Measurements from ENCODE around the gene SHC3. TPM values are rescaled to one million over a fixed set of nuclear protein-coding genes. Genes with fewer than 3 reads are reported as not detected.

SHC3 gene
- total and polyA plus RNA-seq, 2 of the 4 experiments (the other 2 are of a cell fraction): 4.5 to 13.3 TPM

- Histone ChIP-seq H3K27ac (ENCODE audit: insufficient read depth, low read length) (peak overlapping the region; percentile 49; the same call in 1 of the 2 replicates), H2BK20ac (ENCODE audit: low read depth, low read length) (no peak overlapping the region), H3K79me1 (ENCODE audit: low read depth in 1 of 2, low read length in 2 of 2) (no peaks in the 10 kb centered on the region), H3K4me3 (ENCODE audit: insufficient read depth, low read depth, low read length) (no peak overlapping the region), H3K56ac (ENCODE audit: extremely low read depth, insufficient read depth, low read length) (no peak overlapping the region), H2BK120ac (ENCODE audit: low read depth, low read length) (no peak overlapping the region), H3K9me1 (ENCODE audit: insufficient read depth, low read length) (0 out of 2 replicates have a peak, but pooled peaks cover 5% of the 10 kb centered on the region), H2BK15ac (ENCODE audit: low read depth, low read length) (no peak overlapping the region; the same call in 2 of the 3 replicates), H2AFZ (replicated peaks; ENCODE audit: low read length, poor library complexity) (peak overlapping the region; percentile 74), H4K8ac (ENCODE audit: low read depth in 2 of 2, low read length in 2 of 2) (peak overlapping the region in 1 of 2 experiments; percentile 51; a peak in 1 of 4 replicates), H3K9ac (ENCODE audit: low read depth, low read length) (no peak overlapping the region), H2AK5ac (ENCODE audit: low read depth, low read length) (peak overlapping the region; percentile 29; the same call in 1 of the 2 replicates), H3K23ac (ENCODE audit: low read depth, low read length) (no peak overlapping the region), H3K18ac (ENCODE audit: low read depth, low read length) (peak overlapping the region; percentile 15; the same call in 1 of the 2 replicates), H3K9me3 (ENCODE audit: control insufficient read depth, insufficient read depth, low read length) (no peaks in the 10 kb centered on the region), H3K14ac (replicated peaks; ENCODE audit: low read depth, low read length) (no peak overlapping the region; the same call in 1 of the 2 replicates), H4K20me1 (ENCODE audit: insufficient read depth, low read length) (no peaks in the 10 kb centered on the region), H4K91ac (ENCODE audit: insufficient read depth, low read depth, low read length) (peak overlapping the region; percentile 61; the same call in 1 of the 2 replicates), H2BK5ac (ENCODE audit: low read depth, low read length, poor library complexity, severe bottlenecking) (no peak overlapping the region), H3K36me3 (ENCODE audit: control insufficient read depth, insufficient read depth, low read length) (no peaks in the 10 kb centered on the region), H2AK9ac (replicated peaks; ENCODE audit: low read depth, low read length, poor library complexity) (peak overlapping the region; percentile 77), H4K5ac (ENCODE audit: low read depth, low read length) (peak overlapping the region; percentile 7; the same call in 1 of the 2 replicates), H3K4me1 (ENCODE audit: control insufficient read depth, insufficient read depth, low read length) (peaks cover 13% of the 10 kb centered on the region), H3K4ac (ENCODE audit: low read depth, low read length) (peak overlapping the region; percentile 11; the same call in 1 of the 2 replicates), H3K4me2 (ENCODE audit: low read depth, low read length) (peak overlapping the region; percentile 27; the same call in 1 of the 2 replicates), H3K27me3 (ENCODE audit: control insufficient read depth, insufficient read depth, low read length) (no peaks in the 10 kb centered on the region; the same call in 1 of the 2 replicates)
- in situ Hi-C loops (cut with MboI; ENCODE audit: low sequenced_read_pairs): no loop called here
- DNase-seq (peak; percentile 78), ATAC-seq (ENCODE audit: low read depth) (peak; percentile 92)
- WGBS, 2 experiments (ENCODE audit: extremely low coverage in 2 of 2, insufficient read length in 1 of 2): no CpG with 5 or more reads among the region's 5 CpGs
- dilution Hi-C loops (cut with HindIII; ENCODE audit: low sequenced_read_pairs, unreplicated experiment): no loop called here
- TF ChIP-seq MXI1 (IDR thresholded peaks at IDR 0.05; ENCODE audit: borderline replicate concordance, low read depth, low read length): no peak
- TF ChIP-seq CHD1 (IDR thresholded peaks at IDR 0.05; ENCODE audit: low read depth, low read length): no peak
- TF ChIP-seq MAZ (IDR thresholded peaks at IDR 0.05; ENCODE audit: borderline replicate concordance, low read depth, low read length): no peak
- peak; percentile 22; the same call in 1 of the 2 replicates for TF ChIP-seq CTCF (conservative IDR thresholded peaks at IDR 0.05; ENCODE audit: low read depth, low read length)
- TF ChIP-seq POLR2A (IDR thresholded peaks at IDR 0.05; ENCODE audit: low read depth, low read length): no peak
- no peak for TF ChIP-seq USF2 (IDR thresholded peaks at IDR 0.05; ENCODE audit: low read depth, low read length)
- TF ChIP-seq SMC3 (IDR thresholded peaks at IDR 0.05; ENCODE audit: low read depth, low read length): no peak
- CTCF ChIA-PET: no interaction called here
- BruUV-seq (replicated peaks): no TSS peak
- intact Hi-C loops (cut with micrococcal nuclease): no loop called here
- POLR2A ChIA-PET (ENCODE audit: unreplicated experiment): interaction anchor here (0.5 kb wide), 1 partner anchor 34 kb away, joined by 5 read pairs; no protein-coding TSS in a partner anchor
These were observed 47.0 kb upstream of the SHC3 start for GRCh38 chr9:89225587-89225986.
